NOMO-1 treated with DMSO at 0.1 percent for 48 hours (cell line): ENCODE data around the gene LRFN4.

Experiments
- DNase-seq: peaks from one replicate; lab custom pipeline; 2025; ENCODE audit not compliant: unreplicated experiment; lab: John Stamatoyannopoulos, UW

Gene LRFN4

GRCh38 chr11:66858186-66858938 lies 1.5 kb downstream of the LRFN4 start:
- no peak for DNase-seq

GRCh38 chr11:66858939-66859685 lies 2.2 kb downstream of the LRFN4 start:
- no peak for DNase-seq

GRCh38 chr11:66859686-66860448 lies 3.0 kb downstream of the LRFN4 start:
- no peak for DNase-seq

GRCh38 chr11:66860449-66860831 lies 3.6 kb downstream of the LRFN4 start:
- no peak for DNase-seq

GRCh38 chr11:66861038-66861773 lies 4.3 kb downstream of the LRFN4 start:
- DNase-seq: no peak

- DNase-seq: no peak
Measured at GRCh38 chr11:66861774-66862558, 5.1 kb downstream of the LRFN4 start.

- no peak for DNase-seq
Measured at GRCh38 chr11:66862559-66863037, 5.7 kb downstream of the LRFN4 start.

- no peak for DNase-seq
Measured at GRCh38 chr11:66863428-66864125, 6.7 kb downstream of the LRFN4 start.

GRCh38 chr11:66864172-66864901 lies 7.5 kb downstream of the LRFN4 start:
- no peak for DNase-seq

GRCh38 chr11:66864924-66865697 lies 8.2 kb downstream of the LRFN4 start:
- no peak for DNase-seq

- no peak for DNase-seq
Measured at GRCh38 chr11:66866007-66866406, 9.1 kb downstream of the LRFN4 start.

- DNase-seq: no peak
Measured at GRCh38 chr11:66866511-66866986, 9.7 kb downstream of the LRFN4 start.

GRCh38 chr11:66867425-66868040 lies 10.7 kb downstream of the LRFN4 start:
- DNase-seq: no peak

GRCh38 chr11:66868082-66868725 lies 11.3 kb downstream of the LRFN4 start:
- DNase-seq: no peak

GRCh38 chr11:66868726-66869566 lies 12.1 kb downstream of the LRFN4 start:
- peak; percentile 76 for DNase-seq

- no peak for DNase-seq
Measured at GRCh38 chr11:66869567-66869870, 12.7 kb downstream of the LRFN4 start.
